Peyer's patch (tissue), 4 donors: ENCODE measurements around the gene RBFA.

ENCODE experiments used
- CTCF ChIP-seq, 6 experiments: fragments of 450-650 bp in 4 of 6; fragments of 200-600 bp in 2 of 6; sonication (generic) in 1 of 6; IDR thresholded peaks; one replicate each; pipeline ENCODE4 v1.5.1; 2017 to 2019; ENCODE audit warnings: antibody characterized with exemption in 6 of 6, mild to moderate bottlenecking in 3 of 6, moderate library complexity in 1 of 6
- POLR2A ChIP-seq, 2 donors: fragments of 450-650 bp; IDR thresholded peaks; one replicate each; pipeline ENCODE4 v1.5.1; 2017; ENCODE audit warnings: antibody characterized with exemption in 2 of 2, mild to moderate bottlenecking in 2 of 2, moderate library complexity in 2 of 2

DNA sequence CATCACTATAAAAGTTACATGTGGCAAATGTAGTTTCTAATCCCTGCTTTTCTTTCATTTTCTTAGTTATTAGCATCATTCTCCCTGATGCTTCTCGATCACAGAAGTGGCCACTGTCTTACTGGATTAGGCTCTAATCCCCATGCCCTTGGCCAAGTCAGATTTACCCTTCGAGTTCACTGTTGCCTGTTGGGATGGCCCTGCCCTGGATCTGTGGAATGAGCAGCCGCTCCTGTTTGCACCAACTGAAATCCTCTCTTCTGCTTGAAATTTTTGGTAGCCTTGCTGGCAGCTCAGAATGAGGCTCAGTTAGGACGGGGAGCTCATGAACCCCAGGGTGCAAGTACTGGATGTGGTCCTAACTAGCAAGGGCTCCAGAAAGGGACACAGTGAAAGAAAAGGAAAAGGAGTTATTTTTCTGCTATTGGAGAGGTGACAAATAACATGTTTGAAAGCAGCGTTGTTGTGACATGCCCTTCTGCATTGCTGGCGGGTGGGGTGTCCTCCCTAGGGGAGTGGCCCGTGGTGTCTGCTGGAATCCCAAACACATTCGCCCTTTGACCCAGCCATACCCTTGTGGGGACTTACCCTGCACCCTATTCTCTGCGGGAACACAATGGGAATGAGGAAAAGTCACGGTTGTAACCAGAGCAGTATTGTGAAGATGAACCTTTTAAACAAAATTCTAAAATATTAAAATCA, 34.5 kb downstream of the RBFA start:
- TF ChIP-seq CTCF (IDR thresholded peaks at IDR 0.05) = no peak
- TF ChIP-seq POLR2A (IDR thresholded peaks at IDR 0.05) = no peak
